Smooth muscle cell (in vitro differentiated cells): ENCODE measurements around the gene TNFRSF4. TPM values are rescaled to one million over a fixed set of nuclear protein-coding genes. Genes with fewer than 3 reads are reported as not detected.

ENCODE experiments used
- DNase-seq: peaks from one replicate; lab custom pipeline; 2025; ENCODE audit not compliant: unreplicated experiment; lab: John Stamatoyannopoulos, UW
- H2AFZ ChIP-seq: fragments of 200-600 bp; sonication (generic); 2 replicates; pipeline ENCODE4 v1.6.0; 2016; ENCODE audit warnings: antibody characterized with exemption, low read depth, mild to moderate bottlenecking
- H3F3A ChIP-seq: fragments of 200-600 bp; sonication (generic); 2 replicates; pipeline ENCODE4 v1.6.0; 2017; ENCODE audit warnings: antibody characterized with exemption, low read depth
- H3K27ac ChIP-seq: fragments of 200-600 bp; sonication (generic); 2 replicates; pipeline ENCODE4 v1.5.1; 2016; ENCODE audit warnings: low read depth, mild to moderate bottlenecking
- H3K27me3 ChIP-seq: fragments of 200-600 bp; sonication (generic); 2 replicates; pipeline ENCODE4 v1.6.1; 2016; ENCODE audit warnings: low read depth, mild to moderate bottlenecking
- H3K36me3 ChIP-seq: fragments of 200-600 bp; sonication (generic); 2 replicates; pipeline ENCODE4 v1.5.1; 2016; ENCODE audit warnings: low read depth
- H3K4me1 ChIP-seq: fragments of 200-600 bp; sonication (generic); 2 replicates; pipeline ENCODE4 v1.5.1; 2016; ENCODE audit warnings: low read depth
- H3K4me2 ChIP-seq: fragments of 200-600 bp; sonication (generic); 2 replicates; pipeline ENCODE4 v1.6.0; 2016; ENCODE audit warnings: mild to moderate bottlenecking
- H3K4me3 ChIP-seq: fragments of 200-600 bp; sonication (generic); 2 replicates; pipeline ENCODE4 v1.5.1; 2016; ENCODE audit warnings: mild to moderate bottlenecking
- H3K79me2 ChIP-seq: fragments of 200-600 bp; sonication (generic); 2 replicates; pipeline ENCODE4 v1.6.0; 2016; ENCODE audit warnings: low read depth, mild to moderate bottlenecking
- H3K9ac ChIP-seq: fragments of 200-600 bp; sonication (generic); 2 replicates; pipeline ENCODE4 v1.6.0; 2016; ENCODE audit warnings: low read depth
- H3K9me3 ChIP-seq: fragments of 200-600 bp; sonication (generic); replicated peaks from 2 replicates; pipeline ENCODE4 v1.5.1; 2016; ENCODE audit warnings: low read depth
- H4K20me1 ChIP-seq: fragments of 200-600 bp; sonication (generic); 2 replicates; pipeline ENCODE4 v1.6.0; 2016; ENCODE audit warnings: low read depth
- WGBS: methylation state at CpG from one replicate; pipeline ENCODE4 v1.1.7; 2016; ENCODE audit warnings: low lambda C conversion rate; 5-methylcytosine and 5-hydroxymethylcytosine counted together
- polyA plus RNA-seq: library from polyadenylated mRNA; unstranded; fragments of >200 nt; fragmentation: Nextera tagmentation; extraction: Ambion mirVana; gene quantifications from 2 replicates; pipeline ENCODE4 v1.2.1, GENCODE V29; 2016
- total RNA-seq: library from RNA; depleted of rRNA; stranded (reverse); fragments of >200 nt; gene quantifications from 2 replicates; pipeline ENCODE4 v1.2.3, GENCODE V29; 2014
- TF ChIP-seq, protein P1 (sequence below): fragments of 200-600 bp; sonication (generic); IDR thresholded peaks from 2 replicates; pipeline ENCODE4 v1.5.1; 2017; ENCODE audit warnings: borderline replicate concordance, mild to moderate bottlenecking, antibody characterized with exemption; ENCODE audit not compliant: insufficient read depth, poor library complexity, severe bottlenecking

TNFRSF4 gene
- total and polyA plus RNA-seq, 2 experiments from 2014 or later = not detected

DNA sequence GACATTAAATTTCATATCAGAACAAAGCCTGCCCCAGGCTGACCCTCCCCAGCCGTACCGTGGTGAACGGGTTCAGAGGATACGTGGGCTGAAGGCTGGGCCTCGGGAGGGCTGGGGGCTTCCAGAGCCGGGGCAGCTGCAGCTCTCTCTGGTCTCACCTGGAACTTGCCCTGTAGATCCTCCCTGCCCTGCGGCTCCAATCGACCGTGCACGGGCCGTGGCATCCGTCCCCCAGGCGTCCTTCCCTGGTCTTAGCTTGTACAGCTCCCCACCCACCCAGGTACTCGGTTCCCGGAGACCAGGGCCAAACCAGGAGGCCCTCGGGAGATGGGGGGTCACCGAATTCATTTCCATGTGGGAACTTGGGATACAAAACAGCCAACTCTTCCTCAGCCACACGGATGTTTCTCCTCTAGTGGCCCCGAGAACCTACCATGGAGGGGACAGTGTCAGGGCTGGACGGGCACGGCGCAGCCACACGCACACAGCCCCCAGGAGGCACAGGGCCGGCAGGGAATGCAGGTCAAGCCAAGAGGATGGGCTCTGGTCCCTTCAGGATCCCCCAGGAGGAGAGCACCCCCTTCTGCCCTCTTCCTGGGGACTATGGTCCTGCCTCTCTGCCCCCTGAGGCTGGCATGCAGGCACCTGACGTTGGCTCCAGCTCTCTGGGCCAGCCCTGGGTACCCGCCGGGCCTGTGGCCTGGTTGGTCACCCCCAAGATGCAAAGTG lies 21.2 kb upstream of the TNFRSF4 start:
- no peak overlapping the region for H3K27ac ChIP-seq

DNA sequence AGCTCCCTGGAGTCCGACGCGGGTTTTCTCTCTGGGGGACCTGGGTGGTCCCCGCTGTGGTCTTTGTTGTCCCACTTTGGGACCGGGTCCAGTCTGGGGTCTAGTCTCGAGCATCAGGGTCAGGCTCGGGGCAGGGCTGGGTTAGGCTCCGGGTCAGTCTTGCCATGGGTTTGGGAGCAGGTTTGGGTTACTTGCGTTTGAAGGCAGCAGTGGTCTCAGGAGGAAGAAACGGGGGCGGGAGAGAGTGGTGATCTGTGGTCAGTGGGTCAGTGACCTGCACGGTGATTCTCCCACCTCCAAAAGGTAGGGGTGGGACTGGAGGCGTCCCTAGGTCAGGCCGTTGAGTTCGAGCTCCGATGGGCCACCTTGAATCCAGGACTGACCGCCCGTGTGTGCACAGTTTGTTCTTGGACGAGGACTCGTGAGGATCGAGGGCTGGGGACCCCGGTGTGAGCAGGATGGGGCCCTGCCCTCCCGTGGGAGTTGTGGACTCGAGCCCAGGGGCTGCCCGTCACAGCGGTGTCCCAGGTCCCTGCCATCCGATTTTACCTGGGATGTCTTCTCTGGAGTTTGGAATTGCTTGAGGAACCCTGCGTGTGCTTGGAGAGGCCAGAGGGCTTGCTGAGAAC lies 20.3 kb upstream of the TNFRSF4 start:
- DNase-seq = no peak
- Histone ChIP-seq H3K4me3 (no peak overlapping the region), H3K79me2 (peaks cover 31% of the 10 kb centered on the region), H4K20me1 (peaks cover 14% of the 10 kb centered on the region), H3K9me3 (no peaks in the 10 kb centered on the region), H3K27me3 (no peaks in the 10 kb centered on the region), H3K4me2 (no peak overlapping the region), H2AFZ (no peak overlapping the region), H3K27ac (no peak overlapping the region), H3K4me1 (peaks cover 7% of the 10 kb centered on the region), H3F3A (no peaks in the 10 kb centered on the region), H3K36me3 (no peaks in the 10 kb centered on the region), H3K9ac (no peak overlapping the region)
- WGBS = 97% methylated on average over 28 of the region's 28 CpGs
- TF ChIP-seq, protein P1, sequence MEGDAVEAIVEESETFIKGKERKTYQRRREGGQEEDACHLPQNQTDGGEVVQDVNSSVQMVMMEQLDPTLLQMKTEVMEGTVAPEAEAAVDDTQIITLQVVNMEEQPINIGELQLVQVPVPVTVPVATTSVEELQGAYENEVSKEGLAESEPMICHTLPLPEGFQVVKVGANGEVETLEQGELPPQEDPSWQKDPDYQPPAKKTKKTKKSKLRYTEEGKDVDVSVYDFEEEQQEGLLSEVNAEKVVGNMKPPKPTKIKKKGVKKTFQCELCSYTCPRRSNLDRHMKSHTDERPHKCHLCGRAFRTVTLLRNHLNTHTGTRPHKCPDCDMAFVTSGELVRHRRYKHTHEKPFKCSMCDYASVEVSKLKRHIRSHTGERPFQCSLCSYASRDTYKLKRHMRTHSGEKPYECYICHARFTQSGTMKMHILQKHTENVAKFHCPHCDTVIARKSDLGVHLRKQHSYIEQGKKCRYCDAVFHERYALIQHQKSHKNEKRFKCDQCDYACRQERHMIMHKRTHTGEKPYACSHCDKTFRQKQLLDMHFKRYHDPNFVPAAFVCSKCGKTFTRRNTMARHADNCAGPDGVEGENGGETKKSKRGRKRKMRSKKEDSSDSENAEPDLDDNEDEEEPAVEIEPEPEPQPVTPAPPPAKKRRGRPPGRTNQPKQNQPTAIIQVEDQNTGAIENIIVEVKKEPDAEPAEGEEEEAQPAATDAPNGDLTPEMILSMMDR = no peak

More for the DNA sequence above, 21.2 kb upstream of the TNFRSF4 start:
- Histone ChIP-seq H3K4me1 (peaks cover 7% of the 10 kb centered on the region), H3K4me2 (no peak overlapping the region), H3K27me3 (no peaks in the 10 kb centered on the region), H2AFZ (no peak overlapping the region), H3K9me3 (no peaks in the 10 kb centered on the region), H3K36me3 (no peaks in the 10 kb centered on the region), H3F3A (no peaks in the 10 kb centered on the region), H3K79me2 (peaks cover 22% of the 10 kb centered on the region), H3K9ac (no peak overlapping the region), H3K4me3 (no peak overlapping the region), H4K20me1 (peaks cover 7% of the 10 kb centered on the region)
- WGBS = 95% methylated on average over 27 of the region's 27 CpGs
- no peak for DNase-seq
- TF ChIP-seq, protein P1 = no peak

- 97% methylated on average over 15 of the region's 15 CpGs for WGBS
- Histone ChIP-seq H3K9me3 (no peaks in the 10 kb centered on the region), H4K20me1 (peaks cover 22% of the 10 kb centered on the region), H3K9ac (no peak overlapping the region), H3K27ac (no peak overlapping the region), H3K27me3 (no peaks in the 10 kb centered on the region), H2AFZ (no peak overlapping the region), H3F3A (no peaks in the 10 kb centered on the region), H3K36me3 (no peaks in the 10 kb centered on the region), H3K4me2 (peak overlapping the region; percentile 54), H3K79me2 (peaks cover 38% of the 10 kb centered on the region), H3K4me3 (no peak overlapping the region), H3K4me1 (peaks cover 7% of the 10 kb centered on the region)
- TF ChIP-seq, protein P1 = no peak
- no peak for DNase-seq
These were observed 19.6 kb upstream of the TNFRSF4 start for GRCh38 chr1:1233567-1233892.
